Measurements from ENCODE around the gene SOX6.
"Not testable (repeated sequence)": the region's sequence is repeated elsewhere in the genome, so short reads cannot be mapped to it uniquely, and the experiment has no call there.

SOX6 gene

GRCh38 chr11:16167706-16168487 is 188.4 kb downstream of the SOX6 start:
- Mint-ChIP-seq H3K36me3 (no peaks in the 10 kb centered on the region), H3K4me3 (no peak overlapping the region), H3K9me3 (no peaks in the 10 kb centered on the region), H3K27me3 (no peaks in the 10 kb centered on the region), H3K4me1 (no peaks in the 10 kb centered on the region), H3K27ac (no peak overlapping the region)
- ATAC-seq (replicated peaks) (no peak), DNase-seq (no peak)

- Mint-ChIP-seq H3K27me3 (no peaks in the 10 kb centered on the region), H3K27ac (no peak overlapping the region), H3K4me3 (no peak overlapping the region), H3K9me3 (no peaks in the 10 kb centered on the region), H3K36me3 (no peaks in the 10 kb centered on the region), H3K4me1 (no peaks in the 10 kb centered on the region)
- no peak for DNase-seq
- no peak for ATAC-seq (replicated peaks)
Measured at GRCh38 chr11:16166571-16166970, 189.8 kb downstream of the SOX6 start.

GRCh38 chr11:16160146-16160545 is 196.2 kb downstream of the SOX6 start:
- no peaks in the 10 kb centered on the region for H3K27me3 Mint-ChIP-seq
- no peaks in the 10 kb centered on the region for H3K9me3 Mint-ChIP-seq
- DNase-seq (no peak), ATAC-seq (replicated peaks) (no peak)
- H3K36me3 Mint-ChIP-seq = no peaks in the 10 kb centered on the region
- H3K27ac Mint-ChIP-seq = no peak overlapping the region
- H3K4me3 Mint-ChIP-seq = no peak overlapping the region
- no peaks in the 10 kb centered on the region for H3K4me1 Mint-ChIP-seq

GRCh38 chr11:16158426-16158994 is 197.8 kb downstream of the SOX6 start:
- H3K36me3 Mint-ChIP-seq = no peaks in the 10 kb centered on the region
- H3K27me3 Mint-ChIP-seq = no peaks in the 10 kb centered on the region
- H3K4me3 Mint-ChIP-seq = no peak overlapping the region

GRCh38 chr11:16157327-16157726 is 199.0 kb downstream of the SOX6 start:
- H3K4me1 Mint-ChIP-seq = no peaks in the 10 kb centered on the region
- H3K27ac Mint-ChIP-seq = no peak overlapping the region
- no peak for DNase-seq
- no peaks in the 10 kb centered on the region for H3K36me3 Mint-ChIP-seq
- no peaks in the 10 kb centered on the region for H3K27me3 Mint-ChIP-seq
- H3K4me3 Mint-ChIP-seq = no peak overlapping the region
- no peak for ATAC-seq (replicated peaks)
- no peaks in the 10 kb centered on the region for H3K9me3 Mint-ChIP-seq

More at GRCh38 chr11:16158426-16158994, 197.8 kb downstream of the SOX6 start:
- Mint-ChIP-seq H3K4me1 (no peaks in the 10 kb centered on the region), H3K27ac (no peak overlapping the region), H3K9me3 (no peaks in the 10 kb centered on the region)
- no peak for DNase-seq
- ATAC-seq (replicated peaks) = no peak

- Mint-ChIP-seq H3K27ac (no peak overlapping the region), H3K4me3 (no peak overlapping the region), H3K27me3 (no peaks in the 10 kb centered on the region), H3K36me3 (no peaks in the 10 kb centered on the region), H3K9me3 (no peaks in the 10 kb centered on the region), H3K4me1 (no peaks in the 10 kb centered on the region)
- no peak for ATAC-seq (replicated peaks)
- DNase-seq = no peak
Measured at GRCh38 chr11:16155448-16155847, 200.9 kb downstream of the SOX6 start.

- Mint-ChIP-seq H3K36me3 (no peaks in the 10 kb centered on the region), H3K9me3 (no peaks in the 10 kb centered on the region), H3K4me3 (no peak overlapping the region), H3K4me1 (no peaks in the 10 kb centered on the region), H3K27me3 (no peaks in the 10 kb centered on the region), H3K27ac (no peak overlapping the region)
- ATAC-seq (replicated peaks) (no peak), DNase-seq (no peak)
Measured at GRCh38 chr11:16154715-16155396, 201.5 kb downstream of the SOX6 start.

GRCh38 chr11:16153951-16154350 is 202.4 kb downstream of the SOX6 start:
- H3K27me3 Mint-ChIP-seq = no peaks in the 10 kb centered on the region
- ATAC-seq (replicated peaks) = no peak
- no peak overlapping the region for H3K4me3 Mint-ChIP-seq
- DNase-seq = no peak
- H3K27ac Mint-ChIP-seq = no peak overlapping the region
- no peaks in the 10 kb centered on the region for H3K4me1 Mint-ChIP-seq
- no peaks in the 10 kb centered on the region for H3K9me3 Mint-ChIP-seq
- no peaks in the 10 kb centered on the region for H3K36me3 Mint-ChIP-seq

GRCh38 chr11:16151138-16151537 is 205.2 kb downstream of the SOX6 start:
- H3K27ac Mint-ChIP-seq = no peak overlapping the region
- DNase-seq (no peak), ATAC-seq (replicated peaks) (no peak)
- H3K9me3 Mint-ChIP-seq = no peaks in the 10 kb centered on the region
- no peaks in the 10 kb centered on the region for H3K27me3 Mint-ChIP-seq
- no peaks in the 10 kb centered on the region for H3K4me1 Mint-ChIP-seq
- no peaks in the 10 kb centered on the region for H3K36me3 Mint-ChIP-seq
- H3K4me3 Mint-ChIP-seq = no peak overlapping the region

GRCh38 chr11:16149476-16149875 is 206.9 kb downstream of the SOX6 start:
- H3K36me3 Mint-ChIP-seq = no peaks in the 10 kb centered on the region
- peaks cover 0 to under 1% of the 10 kb centered on the region in 2 donors for H3K9me3 Mint-ChIP-seq
- no peaks in the 10 kb centered on the region for H3K4me1 Mint-ChIP-seq
- no peak overlapping the region for H3K27ac Mint-ChIP-seq
- DNase-seq (no peak), ATAC-seq (replicated peaks) (no peak)
- H3K4me3 Mint-ChIP-seq = no peak overlapping the region
- H3K27me3 Mint-ChIP-seq = no peaks in the 10 kb centered on the region

- Mint-ChIP-seq H3K27me3 (no peaks in the 10 kb centered on the region), H3K4me1 (no peaks in the 10 kb centered on the region), H3K27ac (no peak overlapping the region), H3K9me3 (peaks cover 0 to 5% of the 10 kb centered on the region in 2 donors), H3K36me3 (no peaks in the 10 kb centered on the region), H3K4me3 (no peak overlapping the region)
- ATAC-seq (replicated peaks) (no peak), DNase-seq (no peak)
Measured at GRCh38 chr11:16148301-16148931, 207.9 kb downstream of the SOX6 start.

- H3K9me3 Mint-ChIP-seq, H3K27ac Mint-ChIP-seq, H3K36me3 Mint-ChIP-seq: not testable (repeated sequence)
Measured at GRCh38 chr11:16146980-16147379, 209.4 kb downstream of the SOX6 start.

GRCh38 chr11:16141614-16142013 is 214.7 kb downstream of the SOX6 start:
- H3K27ac Mint-ChIP-seq; ATAC-seq (replicated peaks); DNase-seq; H3K36me3 Mint-ChIP-seq; H3K9me3 Mint-ChIP-seq; H3K27me3 Mint-ChIP-seq; H3K4me1 Mint-ChIP-seq; H3K4me3 Mint-ChIP-seq: not testable (repeated sequence)

More at GRCh38 chr11:16146980-16147379, 209.4 kb downstream of the SOX6 start:
- not testable (repeated sequence) for H3K4me1 Mint-ChIP-seq; H3K27me3 Mint-ChIP-seq; H3K4me3 Mint-ChIP-seq; ATAC-seq (replicated peaks); DNase-seq

- not testable (repeated sequence) for H3K36me3 Mint-ChIP-seq; H3K27ac Mint-ChIP-seq; H3K4me3 Mint-ChIP-seq; DNase-seq; H3K4me1 Mint-ChIP-seq; ATAC-seq (replicated peaks); H3K9me3 Mint-ChIP-seq; H3K27me3 Mint-ChIP-seq
Measured at GRCh38 chr11:16141162-16141561, 215.2 kb downstream of the SOX6 start.

All from stimulated activated naive B cell treated with anti-CD40 and anti-IgM and Interleukin-4, amounts not matched to agents 10 μg/mL and 1 μg/mL and 100 μg/mL, for 72 hours (primary cell).